HEK293 (cell line): ENCODE measurements around the gene CAPN8.

ENCODE experiments used
- HOXA7 ChIP-seq: sonication (generic); formaldehyde crosslinking; IDR thresholded peaks from 2 replicates; pipeline ENCODE4 v1.8.1; 2022; ENCODE audit warnings: missing genetic modification reagents, borderline replicate concordance
- SETDB1 ChIP-seq: IDR thresholded peaks from one replicate; pipeline ENCODE4 v1.6.1; 2017; ENCODE audit warnings: mild to moderate bottlenecking, low read length, moderate library complexity, mixed read lengths; ENCODE audit not compliant: insufficient read length
- YY2 ChIP-seq: fragments of 450-650 bp; formaldehyde crosslinking; IDR thresholded peaks from 2 replicates; pipeline ENCODE4 v1.5.1; 2016; ENCODE audit warnings: missing biosample characterization, missing genetic modification characterization
- ZNF561 ChIP-seq: fragments of 450-650 bp; IDR thresholded peaks from 2 replicates; pipeline ENCODE4 v1.5.1; 2018; ENCODE audit warnings: missing biosample characterization, missing genetic modification characterization, borderline replicate concordance
- ZNF76 ChIP-seq: fragments of 450-650 bp; formaldehyde crosslinking; IDR thresholded peaks from 2 replicates; pipeline ENCODE4; 2016; ENCODE audit warnings: low read depth, missing biosample characterization, missing genetic modification characterization, borderline replicate concordance
- TF ChIP-seq, protein P1 (sequence below): fragments of 450-650 bp; formaldehyde crosslinking; IDR thresholded peaks from 2 replicates; pipeline ENCODE4 v1.5.1; 2016; ENCODE audit warnings: missing biosample characterization, missing genetic modification characterization
- TF ChIP-seq, protein P2 (sequence below): fragments of 450-650 bp; formaldehyde crosslinking; IDR thresholded peaks from 2 replicates; pipeline ENCODE4 v1.5.1; 2016; ENCODE audit warnings: missing biosample characterization, missing genetic modification characterization, low read depth
- TF ChIP-seq, protein P3 (sequence below): fragments of 450-650 bp; formaldehyde crosslinking; IDR thresholded peaks from 2 replicates; pipeline ENCODE4 v1.5.1; 2016; ENCODE audit warnings: missing biosample characterization, missing genetic modification characterization

DNA sequence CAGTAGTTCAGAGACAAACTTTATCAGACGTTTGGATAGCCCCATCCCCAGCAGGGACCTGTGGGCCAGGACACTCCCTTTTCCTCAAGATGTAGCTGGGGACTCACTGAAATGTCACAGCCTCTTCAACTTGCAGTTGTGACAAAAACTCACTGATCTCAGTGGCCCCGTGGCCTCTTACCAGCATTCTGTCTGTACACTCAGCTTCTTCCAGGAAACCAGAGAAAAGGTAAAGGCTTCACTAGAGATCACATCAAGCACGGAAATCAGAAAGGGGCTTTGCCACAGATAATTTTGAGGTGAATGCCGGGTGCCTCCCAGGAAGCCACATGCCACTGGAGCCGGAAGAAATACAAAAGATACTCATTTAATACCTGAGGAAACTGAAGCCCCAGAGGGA is 150.1 kb downstream of the CAPN8 start:
- TF ChIP-seq ZNF76 (tag by site-specific recombination) (no peak), HOXA7 (CRISPR knock-in tag) (no peak), SETDB1 (no peak), YY2 (tag by site-specific recombination) (no peak), ZNF561 (tag by site-specific recombination) (no peak)
- TF ChIP-seq, protein P1, sequence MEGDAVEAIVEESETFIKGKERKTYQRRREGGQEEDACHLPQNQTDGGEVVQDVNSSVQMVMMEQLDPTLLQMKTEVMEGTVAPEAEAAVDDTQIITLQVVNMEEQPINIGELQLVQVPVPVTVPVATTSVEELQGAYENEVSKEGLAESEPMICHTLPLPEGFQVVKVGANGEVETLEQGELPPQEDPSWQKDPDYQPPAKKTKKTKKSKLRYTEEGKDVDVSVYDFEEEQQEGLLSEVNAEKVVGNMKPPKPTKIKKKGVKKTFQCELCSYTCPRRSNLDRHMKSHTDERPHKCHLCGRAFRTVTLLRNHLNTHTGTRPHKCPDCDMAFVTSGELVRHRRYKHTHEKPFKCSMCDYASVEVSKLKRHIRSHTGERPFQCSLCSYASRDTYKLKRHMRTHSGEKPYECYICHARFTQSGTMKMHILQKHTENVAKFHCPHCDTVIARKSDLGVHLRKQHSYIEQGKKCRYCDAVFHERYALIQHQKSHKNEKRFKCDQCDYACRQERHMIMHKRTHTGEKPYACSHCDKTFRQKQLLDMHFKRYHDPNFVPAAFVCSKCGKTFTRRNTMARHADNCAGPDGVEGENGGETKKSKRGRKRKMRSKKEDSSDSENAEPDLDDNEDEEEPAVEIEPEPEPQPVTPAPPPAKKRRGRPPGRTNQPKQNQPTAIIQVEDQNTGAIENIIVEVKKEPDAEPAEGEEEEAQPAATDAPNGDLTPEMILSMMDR, result no peak
- TF ChIP-seq, protein P2, sequence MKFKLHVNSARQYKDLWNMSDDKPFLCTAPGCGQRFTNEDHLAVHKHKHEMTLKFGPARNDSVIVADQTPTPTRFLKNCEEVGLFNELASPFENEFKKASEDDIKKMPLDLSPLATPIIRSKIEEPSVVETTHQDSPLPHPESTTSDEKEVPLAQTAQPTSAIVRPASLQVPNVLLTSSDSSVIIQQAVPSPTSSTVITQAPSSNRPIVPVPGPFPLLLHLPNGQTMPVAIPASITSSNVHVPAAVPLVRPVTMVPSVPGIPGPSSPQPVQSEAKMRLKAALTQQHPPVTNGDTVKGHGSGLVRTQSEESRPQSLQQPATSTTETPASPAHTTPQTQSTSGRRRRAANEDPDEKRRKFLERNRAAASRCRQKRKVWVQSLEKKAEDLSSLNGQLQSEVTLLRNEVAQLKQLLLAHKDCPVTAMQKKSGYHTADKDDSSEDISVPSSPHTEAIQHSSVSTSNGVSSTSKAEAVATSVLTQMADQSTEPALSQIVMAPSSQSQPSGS (tag by site-specific recombination), result no peak
- TF ChIP-seq, protein P3, sequence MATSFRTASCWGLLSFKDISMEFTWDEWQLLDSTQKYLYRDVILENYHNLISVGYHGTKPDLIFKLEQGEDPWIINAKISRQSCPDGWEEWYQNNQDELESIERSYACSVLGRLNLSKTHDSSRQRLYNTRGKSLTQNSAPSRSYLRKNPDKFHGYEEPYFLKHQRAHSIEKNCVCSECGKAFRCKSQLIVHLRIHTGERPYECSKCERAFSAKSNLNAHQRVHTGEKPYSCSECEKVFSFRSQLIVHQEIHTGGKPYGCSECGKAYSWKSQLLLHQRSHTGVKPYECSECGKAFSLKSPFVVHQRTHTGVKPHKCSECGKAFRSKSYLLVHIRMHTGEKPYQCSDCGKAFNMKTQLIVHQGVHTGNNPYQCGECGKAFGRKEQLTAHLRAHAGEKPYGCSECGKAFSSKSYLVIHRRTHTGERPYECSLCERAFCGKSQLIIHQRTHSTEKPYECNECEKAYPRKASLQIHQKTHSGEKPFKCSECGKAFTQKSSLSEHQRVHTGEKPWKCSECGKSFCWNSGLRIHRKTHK, result no peak
